K562 (cell line): Measurements from ENCODE around the gene ATG7. TPM values are rescaled to one million over a fixed set of nuclear protein-coding genes. Genes with fewer than 3 reads are reported as not detected.
A peak's percentile ranks its signal among the peaks of the same experiment; 100 is the strongest.

Source experiments
- CHD4 ChIP-seq: fragments of 200-600 bp; sonication (generic); IDR thresholded peaks from 3 replicates; pipeline ENCODE4 v1.6.1; 2012; ENCODE audit warnings: low read depth, mild to moderate bottlenecking, mixed read lengths, low read length, inconsistent platforms; ENCODE audit not compliant: insufficient read depth, insufficient replicate concordance, poor library complexity, severe bottlenecking
- GATAD2B ChIP-seq: fragments of 450-650 bp; IDR thresholded peaks from 2 replicates; pipeline ENCODE4 v1.6.1; 2017; ENCODE audit warnings: mild to moderate bottlenecking, borderline replicate concordance
- MAFF ChIP-seq: IDR thresholded peaks from 2 replicates; pipeline ENCODE4 v1.6.1; 2012; ENCODE audit warnings: low read length, improper control_type of control experiment
- ZKSCAN3 ChIP-seq: fragments of 250-450 bp; sonication (Bioruptor Pico); IDR thresholded peaks from 2 replicates; pipeline ENCODE4 v1.4.0; 2020
- ZNF280B ChIP-seq: fragments of 250-450 bp; sonication (Bioruptor Pico); IDR thresholded peaks from 2 replicates; pipeline ENCODE4 v1.5.1; 2021; ENCODE audit warnings: mild to moderate bottlenecking
- ZNF764 ChIP-seq: fragments of 250-450 bp; sonication (Bioruptor Pico); IDR thresholded peaks from 2 replicates; pipeline ENCODE4 v1.4.0; 2020; ENCODE audit warnings: low read depth, mild to moderate bottlenecking, moderate library complexity
- polyA plus RNA-seq, 8 experiments: library from polyadenylated mRNA; depleted of rRNA in 4 of 8; stranded (reverse) in 5 of 8; unstranded in 3 of 8; fragments of >200 nt; fragmentation: Nextera tagmentation in 2 of 8; fragmentation: Illumina TruSeq in 1 of 8; extraction: Ambion mirVana in 2 of 8; extraction: Trizol in 1 of 8; gene quantifications; 2 replicates each; pipeline versions ENCODE4 v1.2.1 to v1.2.3, GENCODE V29; 2011 to 2014; ENCODE audit warnings: inconsistent platforms in 1 of 8, missing spikeins in 1 of 8
- total RNA-seq, 7 experiments: library from RNA; depleted of rRNA in 6 of 7; stranded (reverse); fragments of >200 nt in 6 of 7; fragmentation: Illumina TruSeq in 2 of 7; extraction: Trizol in 2 of 7; gene quantifications; 2 replicates each; pipeline versions ENCODE4 v1.2.1 to v1.2.3, GENCODE V29; 2011 to 2021; ENCODE audit warnings: low replicate concordance in 1 of 7
- TF ChIP-seq, protein P1 (sequence below): fragments of 250-450 bp; sonication (Bioruptor Pico); IDR thresholded peaks from 2 replicates; pipeline ENCODE4 v1.4.0; 2020; ENCODE audit warnings: mild to moderate bottlenecking
- TF ChIP-seq, protein P2 (sequence below): fragments of 450-650 bp; IDR thresholded peaks from 2 replicates; pipeline ENCODE4 v1.6.1; 2016; ENCODE audit warnings: mild to moderate bottlenecking, moderate library complexity

The ATG7 gene
- total and polyA plus RNA-seq, 9 of the 15 experiments (the other 6 are each of a cell fraction or from before 2014, with no cell fraction given): 18.3 to 45.3 (median 33.6) TPM

DNA sequence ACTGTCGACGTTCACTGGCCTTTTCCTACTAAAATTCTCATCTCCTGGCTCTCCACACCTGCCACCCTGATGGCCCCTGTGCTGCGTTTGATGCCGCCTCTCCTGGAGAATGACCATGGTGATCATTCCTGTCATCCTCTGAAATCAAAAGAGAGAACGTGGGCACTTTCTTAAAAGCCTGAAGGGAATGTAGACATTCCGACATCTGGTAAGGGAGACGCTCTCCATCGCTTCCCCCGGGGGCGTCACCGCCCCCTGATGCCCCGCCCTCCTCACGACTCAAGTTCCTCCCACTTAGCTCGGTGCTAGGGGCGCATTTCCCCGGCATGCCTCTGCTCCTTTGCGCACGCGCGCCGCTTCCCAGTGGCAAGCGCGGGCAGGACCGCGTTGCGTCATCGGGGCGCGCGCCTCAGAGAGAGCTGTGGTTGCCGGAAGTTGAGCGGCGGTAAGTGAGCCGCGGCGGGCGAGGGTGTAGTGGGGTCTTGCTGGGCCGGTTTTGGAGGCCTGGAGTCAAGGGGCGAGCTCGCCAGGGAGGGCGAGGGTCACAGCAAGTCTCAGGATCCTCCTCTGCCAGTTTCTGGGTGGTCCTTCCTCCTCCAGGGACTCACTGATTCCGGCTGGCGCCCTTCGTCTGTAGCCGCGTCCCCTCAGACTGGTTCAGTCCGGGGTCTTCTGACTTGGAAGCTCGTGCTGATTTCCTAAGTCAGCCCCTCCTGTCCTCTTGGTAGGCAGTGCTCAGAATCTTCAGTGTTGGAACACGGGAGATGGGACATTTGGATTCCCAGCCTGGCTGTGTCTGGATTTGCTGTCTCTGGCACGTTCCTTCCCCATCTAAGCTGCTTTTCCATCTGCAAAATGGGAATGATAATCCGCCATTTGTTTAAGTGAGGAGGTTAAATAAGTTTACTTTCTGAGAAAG lies at the start of gene ATG7 (continued):
- TF ChIP-seq CHD4 (no peak), ZNF764 (CRISPR knock-in tag) (no peak), GATAD2B (no peak), MAFF (no peak), ZNF280B (no peak), ZKSCAN3 (CRISPR knock-in tag) (no peak)
- TF ChIP-seq, protein P1, sequence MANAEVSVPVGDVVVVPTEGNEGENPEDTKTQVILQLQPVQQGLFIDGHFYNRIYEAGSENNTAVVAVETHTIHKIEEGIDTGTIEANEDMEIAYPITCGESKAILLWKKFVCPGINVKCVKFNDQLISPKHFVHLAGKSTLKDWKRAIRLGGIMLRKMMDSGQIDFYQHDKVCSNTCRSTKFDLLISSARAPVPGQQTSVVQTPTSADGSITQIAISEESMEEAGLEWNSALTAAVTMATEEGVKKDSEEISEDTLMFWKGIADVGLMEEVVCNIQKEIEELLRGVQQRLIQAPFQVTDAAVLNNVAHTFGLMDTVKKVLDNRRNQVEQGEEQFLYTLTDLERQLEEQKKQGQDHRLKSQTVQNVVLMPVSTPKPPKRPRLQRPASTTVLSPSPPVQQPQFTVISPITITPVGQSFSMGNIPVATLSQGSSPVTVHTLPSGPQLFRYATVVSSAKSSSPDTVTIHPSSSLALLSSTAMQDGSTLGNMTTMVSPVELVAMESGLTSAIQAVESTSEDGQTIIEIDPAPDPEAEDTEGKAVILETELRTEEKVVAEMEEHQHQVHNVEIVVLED (CRISPR knock-in tag): peak; percentile 75
- TF ChIP-seq, protein P2, sequence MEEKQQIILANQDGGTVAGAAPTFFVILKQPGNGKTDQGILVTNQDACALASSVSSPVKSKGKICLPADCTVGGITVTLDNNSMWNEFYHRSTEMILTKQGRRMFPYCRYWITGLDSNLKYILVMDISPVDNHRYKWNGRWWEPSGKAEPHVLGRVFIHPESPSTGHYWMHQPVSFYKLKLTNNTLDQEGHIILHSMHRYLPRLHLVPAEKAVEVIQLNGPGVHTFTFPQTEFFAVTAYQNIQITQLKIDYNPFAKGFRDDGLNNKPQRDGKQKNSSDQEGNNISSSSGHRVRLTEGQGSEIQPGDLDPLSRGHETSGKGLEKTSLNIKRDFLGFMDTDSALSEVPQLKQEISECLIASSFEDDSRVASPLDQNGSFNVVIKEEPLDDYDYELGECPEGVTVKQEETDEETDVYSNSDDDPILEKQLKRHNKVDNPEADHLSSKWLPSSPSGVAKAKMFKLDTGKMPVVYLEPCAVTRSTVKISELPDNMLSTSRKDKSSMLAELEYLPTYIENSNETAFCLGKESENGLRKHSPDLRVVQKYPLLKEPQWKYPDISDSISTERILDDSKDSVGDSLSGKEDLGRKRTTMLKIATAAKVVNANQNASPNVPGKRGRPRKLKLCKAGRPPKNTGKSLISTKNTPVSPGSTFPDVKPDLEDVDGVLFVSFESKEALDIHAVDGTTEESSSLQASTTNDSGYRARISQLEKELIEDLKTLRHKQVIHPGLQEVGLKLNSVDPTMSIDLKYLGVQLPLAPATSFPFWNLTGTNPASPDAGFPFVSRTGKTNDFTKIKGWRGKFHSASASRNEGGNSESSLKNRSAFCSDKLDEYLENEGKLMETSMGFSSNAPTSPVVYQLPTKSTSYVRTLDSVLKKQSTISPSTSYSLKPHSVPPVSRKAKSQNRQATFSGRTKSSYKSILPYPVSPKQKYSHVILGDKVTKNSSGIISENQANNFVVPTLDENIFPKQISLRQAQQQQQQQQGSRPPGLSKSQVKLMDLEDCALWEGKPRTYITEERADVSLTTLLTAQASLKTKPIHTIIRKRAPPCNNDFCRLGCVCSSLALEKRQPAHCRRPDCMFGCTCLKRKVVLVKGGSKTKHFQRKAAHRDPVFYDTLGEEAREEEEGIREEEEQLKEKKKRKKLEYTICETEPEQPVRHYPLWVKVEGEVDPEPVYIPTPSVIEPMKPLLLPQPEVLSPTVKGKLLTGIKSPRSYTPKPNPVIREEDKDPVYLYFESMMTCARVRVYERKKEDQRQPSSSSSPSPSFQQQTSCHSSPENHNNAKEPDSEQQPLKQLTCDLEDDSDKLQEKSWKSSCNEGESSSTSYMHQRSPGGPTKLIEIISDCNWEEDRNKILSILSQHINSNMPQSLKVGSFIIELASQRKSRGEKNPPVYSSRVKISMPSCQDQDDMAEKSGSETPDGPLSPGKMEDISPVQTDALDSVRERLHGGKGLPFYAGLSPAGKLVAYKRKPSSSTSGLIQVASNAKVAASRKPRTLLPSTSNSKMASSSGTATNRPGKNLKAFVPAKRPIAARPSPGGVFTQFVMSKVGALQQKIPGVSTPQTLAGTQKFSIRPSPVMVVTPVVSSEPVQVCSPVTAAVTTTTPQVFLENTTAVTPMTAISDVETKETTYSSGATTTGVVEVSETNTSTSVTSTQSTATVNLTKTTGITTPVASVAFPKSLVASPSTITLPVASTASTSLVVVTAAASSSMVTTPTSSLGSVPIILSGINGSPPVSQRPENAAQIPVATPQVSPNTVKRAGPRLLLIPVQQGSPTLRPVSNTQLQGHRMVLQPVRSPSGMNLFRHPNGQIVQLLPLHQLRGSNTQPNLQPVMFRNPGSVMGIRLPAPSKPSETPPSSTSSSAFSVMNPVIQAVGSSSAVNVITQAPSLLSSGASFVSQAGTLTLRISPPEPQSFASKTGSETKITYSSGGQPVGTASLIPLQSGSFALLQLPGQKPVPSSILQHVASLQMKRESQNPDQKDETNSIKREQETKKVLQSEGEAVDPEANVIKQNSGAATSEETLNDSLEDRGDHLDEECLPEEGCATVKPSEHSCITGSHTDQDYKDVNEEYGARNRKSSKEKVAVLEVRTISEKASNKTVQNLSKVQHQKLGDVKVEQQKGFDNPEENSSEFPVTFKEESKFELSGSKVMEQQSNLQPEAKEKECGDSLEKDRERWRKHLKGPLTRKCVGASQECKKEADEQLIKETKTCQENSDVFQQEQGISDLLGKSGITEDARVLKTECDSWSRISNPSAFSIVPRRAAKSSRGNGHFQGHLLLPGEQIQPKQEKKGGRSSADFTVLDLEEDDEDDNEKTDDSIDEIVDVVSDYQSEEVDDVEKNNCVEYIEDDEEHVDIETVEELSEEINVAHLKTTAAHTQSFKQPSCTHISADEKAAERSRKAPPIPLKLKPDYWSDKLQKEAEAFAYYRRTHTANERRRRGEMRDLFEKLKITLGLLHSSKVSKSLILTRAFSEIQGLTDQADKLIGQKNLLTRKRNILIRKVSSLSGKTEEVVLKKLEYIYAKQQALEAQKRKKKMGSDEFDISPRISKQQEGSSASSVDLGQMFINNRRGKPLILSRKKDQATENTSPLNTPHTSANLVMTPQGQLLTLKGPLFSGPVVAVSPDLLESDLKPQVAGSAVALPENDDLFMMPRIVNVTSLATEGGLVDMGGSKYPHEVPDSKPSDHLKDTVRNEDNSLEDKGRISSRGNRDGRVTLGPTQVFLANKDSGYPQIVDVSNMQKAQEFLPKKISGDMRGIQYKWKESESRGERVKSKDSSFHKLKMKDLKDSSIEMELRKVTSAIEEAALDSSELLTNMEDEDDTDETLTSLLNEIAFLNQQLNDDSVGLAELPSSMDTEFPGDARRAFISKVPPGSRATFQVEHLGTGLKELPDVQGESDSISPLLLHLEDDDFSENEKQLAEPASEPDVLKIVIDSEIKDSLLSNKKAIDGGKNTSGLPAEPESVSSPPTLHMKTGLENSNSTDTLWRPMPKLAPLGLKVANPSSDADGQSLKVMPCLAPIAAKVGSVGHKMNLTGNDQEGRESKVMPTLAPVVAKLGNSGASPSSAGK: no peak
